KG1 (cell line): Measurements from ENCODE around the gene SDF2L1.
A peak's percentile ranks its signal among the peaks of the same experiment; 100 is the strongest.
"Not testable (repeated sequence)": the region's sequence is repeated elsewhere in the genome, so short reads cannot be mapped to it uniquely, and the experiment has no call there.

Source experiments
- DNase-seq: peaks from one replicate; lab custom pipeline; 2025; lab: John Stamatoyannopoulos, UW

Gene SDF2L1

DNA sequence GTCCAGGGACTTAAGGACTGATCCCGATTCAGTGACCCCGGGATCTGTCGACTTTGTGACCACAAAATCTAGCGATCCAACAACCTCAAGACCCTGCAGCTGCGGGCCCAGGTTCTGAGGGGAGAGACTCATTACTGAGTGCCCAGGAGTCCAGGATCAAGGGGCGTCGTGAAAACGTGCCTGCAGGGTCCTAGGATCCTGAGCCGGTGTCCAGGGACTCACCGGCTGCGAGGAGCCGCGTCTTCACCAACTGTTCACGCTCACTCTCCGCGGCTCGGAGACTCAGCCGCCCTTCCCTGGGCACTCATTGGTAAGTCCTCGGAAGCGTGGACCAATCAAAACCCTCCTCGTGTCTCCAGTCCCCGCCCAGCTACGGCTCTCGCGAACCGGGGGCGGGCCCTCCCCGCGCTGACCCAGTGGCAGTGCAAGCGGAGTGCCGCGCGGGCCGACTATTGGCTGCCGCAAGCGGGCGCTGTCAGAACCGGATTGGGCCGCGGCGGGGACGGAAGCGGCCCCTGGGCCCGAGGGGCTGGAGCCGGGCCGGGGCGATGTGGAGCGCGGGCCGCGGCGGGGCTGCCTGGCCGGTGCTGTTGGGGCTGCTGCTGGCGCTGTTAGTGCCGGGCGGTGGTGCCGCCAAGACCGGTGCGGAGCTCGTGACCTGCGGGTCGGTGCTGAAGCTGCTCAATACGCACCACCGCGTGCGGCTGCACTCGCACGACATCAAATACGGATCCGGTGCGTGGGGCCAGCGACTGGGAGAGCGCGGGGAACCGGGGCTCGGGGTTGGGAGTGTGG is at the start of gene SDF2L1:
SDF2L1 (plus strand) TSS at position 514 of the 795 bp plus-strand sequence; CDS start at position 549, 35 bp downstream.
- peak; percentile 94 for DNase-seq

- no peak for DNase-seq
Measured at GRCh38 chr22:21592422-21592821, 49.7 kb upstream of the SDF2L1 start.

GRCh38 chr22:21593406-21594232 is 48.5 kb upstream of the SDF2L1 start:
- DNase-seq: no peak

DNA sequence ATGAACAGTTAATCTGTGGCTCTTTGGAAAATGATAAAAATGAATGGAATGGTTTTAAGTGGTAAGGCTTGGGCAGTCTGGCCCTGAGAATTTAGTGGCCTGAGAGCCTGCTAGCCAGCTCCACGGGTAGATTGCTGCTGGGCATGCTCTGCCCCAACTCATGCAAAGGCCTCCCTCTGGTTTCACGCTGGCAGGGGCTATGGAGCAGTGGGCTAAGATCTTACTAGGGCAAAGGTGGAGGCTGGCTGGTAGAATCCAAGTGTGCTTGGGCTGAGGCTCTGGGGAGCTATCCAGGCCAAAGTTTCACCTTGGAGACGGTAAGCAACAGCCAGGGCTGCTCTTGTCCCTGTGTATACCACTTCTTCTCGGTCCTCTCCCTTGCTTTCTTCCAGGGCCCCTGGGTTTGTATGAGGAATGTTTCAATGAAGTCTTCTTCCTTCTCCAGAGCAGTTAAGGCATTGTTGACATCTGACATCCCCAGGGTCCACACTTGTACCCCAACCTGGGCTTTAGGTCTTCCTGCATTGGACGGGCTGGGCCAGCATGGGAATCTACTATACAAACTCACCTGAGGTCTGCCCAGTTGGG is 47.1 kb upstream of the SDF2L1 start:
- no peak for DNase-seq

DNA sequence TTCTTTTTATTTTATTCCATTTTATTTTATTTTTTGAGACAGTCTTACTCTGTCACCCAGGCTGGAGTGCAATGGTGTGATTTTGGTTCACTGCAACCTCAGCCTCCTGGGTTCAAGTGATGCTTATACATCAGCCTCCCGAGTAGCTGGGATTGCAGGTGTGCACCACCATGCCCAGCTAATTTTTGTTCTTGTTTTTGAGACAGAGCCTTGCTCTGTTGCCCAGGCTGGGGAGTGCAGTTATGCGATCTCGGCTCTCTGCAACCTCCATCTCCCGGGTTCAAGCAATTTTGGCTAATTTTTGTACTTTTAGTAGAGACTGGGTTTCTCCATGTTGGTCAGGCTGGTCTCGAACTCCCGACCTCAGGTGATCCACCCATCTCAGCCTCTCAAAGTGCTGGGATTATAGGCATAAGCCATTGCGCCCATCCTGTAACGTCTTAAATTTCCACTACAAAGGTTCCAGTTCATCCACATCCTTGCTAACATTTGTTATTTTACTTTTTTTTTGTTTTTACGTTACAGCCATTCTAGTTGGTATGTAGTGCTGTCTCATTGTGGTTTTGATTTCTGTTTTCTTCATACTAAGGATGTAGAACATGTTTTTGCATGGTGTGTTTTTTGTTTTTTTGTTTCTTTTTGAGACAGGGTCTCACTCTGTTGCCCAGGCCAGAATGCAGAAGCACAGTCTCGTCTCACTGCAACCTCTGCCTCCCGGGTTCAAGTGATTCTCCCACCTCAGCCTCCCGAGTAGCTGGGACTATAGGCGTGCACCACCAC is 45.6 kb upstream of the SDF2L1 start:
- DNase-seq: not testable (repeated sequence)

DNA sequence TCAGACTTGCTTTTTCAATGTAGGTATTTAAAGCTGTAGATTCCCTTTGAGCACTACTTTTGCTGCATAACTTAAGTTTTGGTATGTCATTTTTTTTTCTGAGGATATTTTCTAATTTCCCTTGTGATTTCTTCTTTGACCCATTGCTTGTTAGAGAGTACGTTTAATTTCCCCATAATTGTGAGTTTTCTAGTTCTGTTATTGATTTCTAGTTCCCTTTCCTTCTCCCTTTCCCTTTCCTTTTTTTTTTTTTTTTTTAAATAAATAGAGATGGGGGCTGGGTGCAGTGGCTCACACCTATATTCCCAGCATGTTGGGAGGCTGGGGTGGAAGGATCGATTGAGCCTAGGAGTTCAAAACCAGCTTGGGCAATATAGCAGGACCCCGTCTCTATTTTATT is 43.8 kb upstream of the SDF2L1 start:
- no peak for DNase-seq

DNA sequence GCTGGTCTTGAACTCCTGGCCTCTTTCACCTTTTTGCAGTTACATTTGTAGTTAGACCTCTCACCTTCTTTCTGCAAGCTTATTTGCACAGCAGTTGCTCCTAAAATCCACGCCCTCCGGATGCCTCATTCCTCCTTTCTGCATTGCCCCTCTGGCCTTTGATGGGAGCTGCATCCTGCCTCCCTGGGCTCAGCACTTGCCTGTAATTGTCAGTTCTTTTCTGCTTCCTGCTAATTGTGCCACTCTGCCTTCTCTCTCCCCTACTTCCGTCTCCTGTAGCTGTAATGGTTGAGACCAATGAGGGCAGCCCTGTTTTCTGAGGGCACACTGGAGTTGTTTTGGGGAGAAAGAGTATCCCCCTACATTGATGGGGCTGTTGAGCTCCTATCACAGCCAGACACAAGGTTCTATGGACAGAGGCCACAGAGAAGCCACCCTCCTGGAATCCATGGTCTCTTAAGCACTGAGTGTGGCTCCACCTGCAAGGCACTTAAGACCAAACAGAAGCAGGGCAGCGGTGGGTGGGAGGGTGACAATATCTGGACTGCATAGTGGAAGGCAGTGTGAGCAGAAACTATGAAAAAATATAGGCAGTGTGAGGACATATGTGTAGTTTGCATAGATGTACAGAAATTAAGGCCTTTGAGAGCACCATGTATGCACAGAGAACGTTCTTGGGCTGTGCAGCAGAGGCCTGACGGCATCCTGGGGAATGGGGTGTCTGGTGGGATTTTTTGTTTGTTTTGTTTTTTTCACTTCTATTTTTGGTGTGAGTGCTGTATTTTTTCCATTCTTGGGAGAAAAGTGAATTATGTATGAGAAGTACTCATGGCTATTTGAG is 42.8 kb upstream of the SDF2L1 start:
- DNase-seq: no peak

DNA sequence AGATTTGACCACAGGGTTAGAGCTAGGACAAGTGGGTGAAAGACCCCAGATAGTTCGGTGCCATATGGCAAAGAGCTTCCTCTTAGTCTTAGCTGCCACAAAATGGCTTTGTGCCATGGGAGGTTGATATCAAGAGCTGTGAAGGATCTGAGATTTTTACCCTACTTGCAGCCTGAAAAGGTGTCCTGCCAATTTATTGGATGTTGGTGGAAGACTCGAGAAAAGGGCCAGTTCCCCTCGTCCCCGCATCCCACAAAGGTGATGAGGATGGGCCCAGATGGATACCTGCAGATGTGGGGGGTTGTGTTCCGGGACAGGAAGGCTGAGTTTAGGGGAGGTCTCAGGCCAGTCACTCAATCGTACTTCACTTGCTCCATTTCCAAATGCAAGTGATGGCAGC is 39.5 kb upstream of the SDF2L1 start:
- DNase-seq: no peak

DNA sequence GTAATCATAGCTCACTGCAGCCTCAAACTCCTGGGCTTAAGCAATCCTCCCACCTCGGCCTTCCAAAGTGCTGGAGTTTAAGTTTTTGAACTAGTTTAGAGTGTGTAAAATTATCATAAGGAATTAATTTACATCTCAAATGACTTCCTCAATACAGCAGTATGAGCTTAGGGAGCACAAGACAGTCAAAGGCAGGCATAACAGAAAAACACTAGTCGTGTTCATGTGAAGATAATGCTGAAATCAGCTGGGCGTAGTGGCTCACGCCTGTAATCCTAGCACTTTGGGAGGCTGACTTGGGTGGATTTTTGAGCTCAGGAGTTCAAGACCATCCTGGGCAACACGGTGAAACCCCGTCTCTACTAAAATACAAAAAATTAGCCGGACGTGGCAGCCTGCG is 38.1 kb upstream of the SDF2L1 start:
- DNase-seq: no peak

GRCh38 chr22:21605887-21606564 is 36.1 kb upstream of the SDF2L1 start:
- DNase-seq: no peak

DNA sequence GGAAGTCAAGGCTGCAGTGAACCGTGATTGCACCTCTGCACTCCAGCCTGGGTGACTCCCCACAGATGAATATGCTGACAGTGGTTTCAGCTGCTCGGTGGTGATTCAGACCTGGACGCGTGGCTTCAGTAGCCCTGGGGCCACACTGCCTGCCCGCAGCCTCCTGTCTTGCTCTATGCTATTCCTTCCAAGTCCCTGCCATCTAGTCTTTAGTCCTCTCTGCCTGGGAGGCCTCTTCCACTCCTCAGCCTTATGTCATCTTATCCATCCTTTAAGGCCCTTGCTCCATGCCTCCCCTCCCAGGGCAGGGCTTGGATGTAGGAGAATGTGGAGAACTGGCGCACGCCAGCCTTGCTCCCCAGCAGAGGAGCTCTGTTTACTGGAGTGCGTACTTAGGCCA is 35.3 kb upstream of the SDF2L1 start:
- no peak for DNase-seq

GRCh38 chr22:21609556-21610157 is 32.4 kb upstream of the SDF2L1 start:
- not testable (repeated sequence) for DNase-seq

- DNase-seq: no peak
Measured at GRCh38 chr22:21611210-21611977, 30.7 kb upstream of the SDF2L1 start.

DNA sequence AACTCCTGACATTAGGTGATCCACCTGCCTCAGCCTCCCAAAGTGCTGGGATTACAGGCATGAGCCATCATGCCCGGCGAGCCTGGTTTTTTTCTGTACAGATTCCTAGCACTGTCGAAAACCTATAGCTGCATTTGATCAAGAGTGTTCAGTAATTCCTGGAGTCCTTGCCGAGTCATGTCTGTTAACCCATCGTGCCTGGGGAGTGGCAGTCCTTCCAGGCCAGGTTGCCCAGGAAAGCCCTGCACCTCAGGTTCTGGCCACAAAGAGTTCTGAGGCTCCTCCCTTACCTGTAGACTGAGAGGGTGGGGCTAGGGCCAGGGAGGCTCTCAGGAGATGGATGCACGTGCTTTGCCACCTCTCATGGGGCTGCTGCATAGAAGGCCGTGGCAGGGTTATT is 29.2 kb upstream of the SDF2L1 start:
- DNase-seq: no peak

GRCh38 chr22:21613553-21614233 is 28.4 kb upstream of the SDF2L1 start:
- no peak for DNase-seq

DNA sequence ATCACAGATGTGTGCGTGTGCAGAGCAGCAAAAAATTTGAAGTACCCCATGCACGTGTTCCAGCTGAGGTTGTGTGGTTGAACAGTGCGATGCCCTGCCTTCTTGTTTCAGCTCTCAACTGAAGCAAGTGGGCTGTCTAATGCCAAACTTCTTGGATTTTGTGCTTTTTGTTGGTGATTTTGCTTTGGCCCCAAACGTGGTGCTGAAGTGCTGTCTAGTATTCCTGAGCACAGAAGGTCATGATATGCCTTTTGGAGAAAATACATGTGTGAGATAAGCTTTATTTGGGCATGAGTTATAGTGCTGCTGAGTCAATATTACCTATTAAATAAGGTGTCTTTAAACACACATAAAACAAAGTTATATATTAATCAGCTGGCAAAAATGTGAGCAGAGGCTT is 26.4 kb upstream of the SDF2L1 start:
- DNase-seq: no peak

GRCh38 chr22:21617337-21617736 is 24.8 kb upstream of the SDF2L1 start:
- not testable (repeated sequence) for DNase-seq

DNA sequence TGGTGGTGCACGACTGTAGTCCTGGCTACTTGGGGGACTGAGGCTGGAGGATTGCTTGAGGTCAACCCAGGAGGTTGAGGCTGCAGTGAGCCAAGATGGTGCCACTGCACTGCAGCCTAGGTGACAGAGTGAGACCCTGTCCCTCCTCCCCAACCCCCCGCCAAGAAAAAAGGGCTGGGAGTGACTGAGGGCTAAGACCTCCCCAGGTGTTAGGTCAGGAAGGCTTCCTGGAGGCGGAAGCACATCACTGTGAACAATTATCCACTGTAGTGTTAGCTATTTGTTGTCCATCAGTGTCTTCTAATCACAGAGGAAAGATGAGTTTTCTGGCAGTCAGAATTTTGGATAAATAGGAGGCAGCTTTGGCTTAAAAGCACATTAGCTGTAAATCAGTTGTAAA is 21.1 kb upstream of the SDF2L1 start:
- DNase-seq: no peak
